ENCODE data around the gene BMP10. TPM values are rescaled to one million over a fixed set of nuclear protein-coding genes. Genes with fewer than 3 reads are reported as not detected.
"Not testable (repeated sequence)": the region's sequence is repeated elsewhere in the genome, so short reads cannot be mapped to it uniquely, and the experiment has no call there.

The BMP10 gene
- total RNA-seq, 1 donor from 2014 or later, result not detected

DNA sequence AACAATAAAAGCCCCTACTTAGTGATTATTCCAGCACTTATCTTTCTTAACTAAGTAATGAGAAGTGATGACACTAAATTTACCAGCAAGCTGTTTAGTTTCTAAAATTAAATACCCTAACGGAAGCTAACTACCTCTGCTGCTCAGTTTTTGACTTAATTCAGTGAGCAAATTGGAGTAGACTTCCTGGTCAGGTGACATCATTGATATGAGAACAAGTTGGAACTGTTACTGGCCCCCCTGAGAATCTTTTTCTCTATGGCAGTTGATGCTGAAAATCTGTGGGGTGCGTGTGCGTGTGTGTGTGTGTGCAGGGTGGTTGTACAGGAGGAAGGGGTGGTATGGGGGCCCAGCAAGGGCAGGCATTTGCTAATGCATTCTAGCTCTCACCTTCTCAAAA lies 35.5 kb upstream of the BMP10 start:
- peaks cover 3% of the 10 kb centered on the region for H3K27me3 Mint-ChIP-seq (ENCODE audit: low read depth)
- no peak overlapping the region for H3K27ac Mint-ChIP-seq (ENCODE audit: unreplicated experiment)
- DNase-seq (ENCODE audit: low spot score), result no peak
- H3K4me1 Mint-ChIP-seq (ENCODE audit: low read depth), result peaks cover 7% of the 10 kb centered on the region
- H3K9me3 Mint-ChIP-seq (ENCODE audit: low read depth), result peaks cover 23% of the 10 kb centered on the region
- peaks cover 11% of the 10 kb centered on the region for H3K36me3 Mint-ChIP-seq (ENCODE audit: low read depth)
- TF ChIP-seq CTCF (IDR thresholded peaks at IDR 0.05), result no peak
- H3K4me3 Mint-ChIP-seq (ENCODE audit: unreplicated experiment), result no peak overlapping the region

- DNase-seq (ENCODE audit: low spot score), result no peak
- no peak for TF ChIP-seq CTCF (IDR thresholded peaks at IDR 0.05)
- Mint-ChIP-seq H3K4me1 (ENCODE audit: low read depth) (peaks cover 7% of the 10 kb centered on the region), H3K27ac (ENCODE audit: unreplicated experiment) (no peak overlapping the region), H3K4me3 (ENCODE audit: unreplicated experiment) (no peak overlapping the region), H3K27me3 (ENCODE audit: low read depth) (peaks cover 4% of the 10 kb centered on the region), H3K9me3 (ENCODE audit: low read depth) (peaks cover 29% of the 10 kb centered on the region), H3K36me3 (ENCODE audit: low read depth) (peaks cover 14% of the 10 kb centered on the region)
Observed at GRCh38 chr2:68905116-68905515, 33.9 kb upstream of the BMP10 start.

DNA sequence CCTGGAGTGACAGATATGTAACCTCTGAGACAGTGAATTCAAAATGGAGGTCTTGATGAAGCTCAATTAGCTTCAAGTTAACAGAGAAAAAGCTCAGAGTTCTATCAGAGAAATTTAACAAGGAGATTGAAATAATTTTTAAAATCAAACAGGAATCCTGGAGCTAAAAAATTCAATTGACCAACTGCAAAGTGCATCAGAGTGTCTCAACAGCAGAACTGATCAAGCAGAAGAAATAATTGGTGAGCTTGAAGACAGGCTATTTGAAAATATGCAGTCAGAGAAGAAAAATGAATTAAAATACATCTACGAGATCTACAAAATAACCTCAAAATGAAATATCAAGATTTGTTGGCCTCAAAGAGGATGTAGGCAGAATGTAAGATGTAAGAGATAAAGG lies 30.4 kb upstream of the BMP10 start:
- no peak for TF ChIP-seq CTCF (IDR thresholded peaks at IDR 0.05)
- Mint-ChIP-seq H3K9me3 (ENCODE audit: low read depth) (peaks cover 29% of the 10 kb centered on the region), H3K4me3 (ENCODE audit: unreplicated experiment) (no peak overlapping the region), H3K27ac (ENCODE audit: unreplicated experiment) (no peak overlapping the region), H3K4me1 (ENCODE audit: low read depth) (no peaks in the 10 kb centered on the region), H3K27me3 (ENCODE audit: low read depth) (peaks cover 9% of the 10 kb centered on the region), H3K36me3 (ENCODE audit: low read depth) (peaks cover 14% of the 10 kb centered on the region)
- DNase-seq (ENCODE audit: low spot score), result no peak

DNA sequence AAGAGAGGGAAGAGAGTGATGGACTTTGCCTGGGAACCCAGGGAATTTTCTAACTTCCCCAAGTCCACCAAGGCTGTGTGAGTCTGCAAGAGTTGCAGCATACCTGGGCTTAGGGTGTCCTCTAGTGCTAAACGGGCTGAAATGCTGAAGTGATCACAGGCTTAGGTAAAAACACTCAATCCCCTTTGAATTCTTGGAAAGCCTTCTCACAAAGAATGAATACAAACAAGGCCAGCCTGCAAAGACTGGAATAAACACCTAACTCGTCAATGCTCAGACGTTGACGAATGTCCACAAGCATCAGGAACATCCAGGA lies 30.0 kb upstream of the BMP10 start:
- no peak for DNase-seq (ENCODE audit: low spot score)
- Mint-ChIP-seq H3K27ac (ENCODE audit: unreplicated experiment) (no peak overlapping the region), H3K36me3 (ENCODE audit: low read depth) (peaks cover 14% of the 10 kb centered on the region), H3K27me3 (ENCODE audit: low read depth) (peaks cover 9% of the 10 kb centered on the region), H3K4me3 (ENCODE audit: unreplicated experiment) (no peak overlapping the region), H3K9me3 (ENCODE audit: low read depth) (peaks cover 29% of the 10 kb centered on the region), H3K4me1 (ENCODE audit: low read depth) (no peaks in the 10 kb centered on the region)
- peak; percentile 41 for TF ChIP-seq CTCF (IDR thresholded peaks at IDR 0.05)

GRCh38 chr2:68900496-68901198 lies 29.4 kb upstream of the BMP10 start:
- peaks cover 14% of the 10 kb centered on the region for H3K36me3 Mint-ChIP-seq (ENCODE audit: low read depth)

GRCh38 chr2:68895981-68896380 lies 24.8 kb upstream of the BMP10 start:
- not testable (repeated sequence) for DNase-seq (ENCODE audit: low spot score); H3K27ac Mint-ChIP-seq (ENCODE audit: unreplicated experiment); H3K36me3 Mint-ChIP-seq (ENCODE audit: low read depth); H3K9me3 Mint-ChIP-seq (ENCODE audit: low read depth); H3K4me3 Mint-ChIP-seq (ENCODE audit: unreplicated experiment); H3K4me1 Mint-ChIP-seq (ENCODE audit: low read depth)
- peaks cover 13% of the 10 kb centered on the region for H3K27me3 Mint-ChIP-seq (ENCODE audit: low read depth)

More at GRCh38 chr2:68900496-68901198, 29.4 kb upstream of the BMP10 start:
- H3K27ac Mint-ChIP-seq (ENCODE audit: unreplicated experiment), result no peak overlapping the region
- DNase-seq (ENCODE audit: low spot score), result no peak
- no peak for TF ChIP-seq CTCF (IDR thresholded peaks at IDR 0.05)
- no peak overlapping the region for H3K4me3 Mint-ChIP-seq (ENCODE audit: unreplicated experiment)
- H3K9me3 Mint-ChIP-seq (ENCODE audit: low read depth), result peaks cover 29% of the 10 kb centered on the region
- peaks cover 9% of the 10 kb centered on the region for H3K27me3 Mint-ChIP-seq (ENCODE audit: low read depth)
- no peaks in the 10 kb centered on the region for H3K4me1 Mint-ChIP-seq (ENCODE audit: low read depth)
